HepG2 (cell line): ENCODE data around the gene IRAK3. TPM values are rescaled to one million over a fixed set of nuclear protein-coding genes. Genes with fewer than 3 reads are reported as not detected.

Source experiments
- ATF3 ChIP-seq: sonication (generic); formaldehyde crosslinking; IDR thresholded peaks from 2 replicates; pipeline ENCODE4 v1.4.0; 2020; ENCODE audit warnings: missing genetic modification reagents
- FOXJ3 ChIP-seq: sonication (generic); formaldehyde crosslinking; IDR thresholded peaks from 2 replicates; pipeline ENCODE4 v1.4.0; 2020; ENCODE audit warnings: missing genetic modification reagents, mild to moderate bottlenecking, borderline replicate concordance
- FOXP1 ChIP-seq, 2 experiments: fragments of 450-650 bp in 1 of 2; IDR thresholded peaks; 2 replicates each; pipeline ENCODE4 v1.6.1; 2017 to 2018; ENCODE audit warnings: antibody characterized with exemption in 1 of 2
- GTF2F1 ChIP-seq: fragments of 150-350 bp; IDR thresholded peaks from 2 replicates; pipeline ENCODE4 v1.6.1; 2014; ENCODE audit warnings: low read length
- HDAC6 ChIP-seq: fragments of 200-600 bp; sonication (generic); IDR thresholded peaks from 2 replicates; pipeline ENCODE4 v1.7.0; 2017; ENCODE audit warnings: mild to moderate bottlenecking, antibody characterized with exemption, low read length, low read depth
- KLF13 ChIP-seq: sonication (generic); formaldehyde crosslinking; IDR thresholded peaks from 2 replicates; pipeline ENCODE4 v1.4.0; 2020; ENCODE audit warnings: mild to moderate bottlenecking, missing genetic modification reagents
- LBX2 ChIP-seq: sonication (generic); formaldehyde crosslinking; IDR thresholded peaks from 2 replicates; pipeline ENCODE4 v1.5.0; 2020; ENCODE audit warnings: missing genetic modification reagents, mild to moderate bottlenecking, borderline replicate concordance
- MED1 ChIP-seq: sonication (generic); formaldehyde crosslinking; IDR thresholded peaks from 2 replicates; pipeline ENCODE4 v1.4.0; 2020; ENCODE audit warnings: missing genetic modification reagents
- MED13 ChIP-seq: sonication (generic); formaldehyde crosslinking; IDR thresholded peaks from 2 replicates; pipeline ENCODE4 v1.5.0; 2020; ENCODE audit warnings: missing genetic modification reagents
- NFKB2 ChIP-seq: sonication (generic); formaldehyde crosslinking; IDR thresholded peaks from 2 replicates; pipeline ENCODE4 v1.4.0; 2020; ENCODE audit warnings: missing genetic modification reagents, borderline replicate concordance
- NR1H2 ChIP-seq: sonication (generic); formaldehyde crosslinking; IDR thresholded peaks from 2 replicates; pipeline ENCODE4 v1.8.1; 2022; ENCODE audit warnings: low read depth, missing genetic modification reagents, borderline replicate concordance
- RBFOX2 ChIP-seq: fragments of 200-400 bp; formaldehyde crosslinking; IDR thresholded peaks from 2 replicates; pipeline ENCODE4 v1.6.1; 2017; ENCODE audit warnings: low read depth, mild to moderate bottlenecking, low read length
- REST ChIP-seq, 2 experiments: IDR thresholded peaks; 2 replicates each; pipeline ENCODE4 v1.6.1; 2011 to 2012; ENCODE audit warnings: low read length in 2 of 2, borderline replicate concordance in 1 of 2, low read depth in 1 of 2, mild to moderate bottlenecking in 1 of 2, moderate library complexity in 1 of 2
- ZFP82 ChIP-seq: sonication (generic); formaldehyde crosslinking; IDR thresholded peaks from 2 replicates; pipeline ENCODE4 v1.5.1; 2020; ENCODE audit warnings: mild to moderate bottlenecking, missing genetic modification reagents, borderline replicate concordance
- ZMYM3 ChIP-seq: sonication (generic); formaldehyde crosslinking; IDR thresholded peaks from 2 replicates; pipeline ENCODE4 v1.5.1; 2020; ENCODE audit warnings: mild to moderate bottlenecking, missing genetic modification reagents
- ZNF614 ChIP-seq: IDR thresholded peaks from 2 replicates; pipeline ENCODE4 v1.6.1; 2018; ENCODE audit warnings: missing biosample characterization, missing genetic modification reagents, inconsistent platforms, borderline replicate concordance
- ZNF782 ChIP-seq: sonication (generic); formaldehyde crosslinking; IDR thresholded peaks from 2 replicates; pipeline ENCODE4 v1.4.0; 2020; ENCODE audit warnings: missing genetic modification reagents, mild to moderate bottlenecking, borderline replicate concordance
- polyA plus RNA-seq, 8 experiments: library from polyadenylated mRNA; depleted of rRNA in 3 of 8; stranded (reverse) in 7 of 8; unstranded in 1 of 8; fragments of >200 nt; fragmentation: Illumina TruSeq in 4 of 8; extraction: Trizol in 4 of 8; gene quantifications; 2 replicates each; pipeline versions ENCODE4 v1.2.1 to v1.2.3, GENCODE V29; 2011 to 2016; ENCODE audit warnings: low read depth in 4 of 8, missing spikeins in 1 of 8, mixed read lengths in 1 of 8; ENCODE audit not compliant: insufficient read depth in 1 of 8
- total RNA-seq, 5 experiments: library from RNA; depleted of rRNA; stranded (reverse); fragments of >200 nt; fragmentation: Illumina TruSeq; extraction: Trizol; gene quantifications; 2 replicates each; pipeline ENCODE4 v1.2.3, GENCODE V29; 2016; ENCODE audit warnings: low read depth in 1 of 5
- TF ChIP-seq, protein P1 (sequence below): sonication (generic); formaldehyde crosslinking; IDR thresholded peaks from 2 replicates; pipeline ENCODE4 v1.4.0; 2020; ENCODE audit warnings: mild to moderate bottlenecking, missing genetic modification reagents
- TF ChIP-seq, protein P2 (sequence below): sonication (generic); formaldehyde crosslinking; IDR thresholded peaks from 2 replicates; pipeline ENCODE4 v1.9.0; 2022; ENCODE audit warnings: low read depth, missing genetic modification reagents

The IRAK3 gene
- total and polyA plus RNA-seq, 2 of the 13 experiments (the other 11 are each of a cell fraction or from before 2014, with no cell fraction given), result 0.01 TPM; not detected in 1

DNA sequence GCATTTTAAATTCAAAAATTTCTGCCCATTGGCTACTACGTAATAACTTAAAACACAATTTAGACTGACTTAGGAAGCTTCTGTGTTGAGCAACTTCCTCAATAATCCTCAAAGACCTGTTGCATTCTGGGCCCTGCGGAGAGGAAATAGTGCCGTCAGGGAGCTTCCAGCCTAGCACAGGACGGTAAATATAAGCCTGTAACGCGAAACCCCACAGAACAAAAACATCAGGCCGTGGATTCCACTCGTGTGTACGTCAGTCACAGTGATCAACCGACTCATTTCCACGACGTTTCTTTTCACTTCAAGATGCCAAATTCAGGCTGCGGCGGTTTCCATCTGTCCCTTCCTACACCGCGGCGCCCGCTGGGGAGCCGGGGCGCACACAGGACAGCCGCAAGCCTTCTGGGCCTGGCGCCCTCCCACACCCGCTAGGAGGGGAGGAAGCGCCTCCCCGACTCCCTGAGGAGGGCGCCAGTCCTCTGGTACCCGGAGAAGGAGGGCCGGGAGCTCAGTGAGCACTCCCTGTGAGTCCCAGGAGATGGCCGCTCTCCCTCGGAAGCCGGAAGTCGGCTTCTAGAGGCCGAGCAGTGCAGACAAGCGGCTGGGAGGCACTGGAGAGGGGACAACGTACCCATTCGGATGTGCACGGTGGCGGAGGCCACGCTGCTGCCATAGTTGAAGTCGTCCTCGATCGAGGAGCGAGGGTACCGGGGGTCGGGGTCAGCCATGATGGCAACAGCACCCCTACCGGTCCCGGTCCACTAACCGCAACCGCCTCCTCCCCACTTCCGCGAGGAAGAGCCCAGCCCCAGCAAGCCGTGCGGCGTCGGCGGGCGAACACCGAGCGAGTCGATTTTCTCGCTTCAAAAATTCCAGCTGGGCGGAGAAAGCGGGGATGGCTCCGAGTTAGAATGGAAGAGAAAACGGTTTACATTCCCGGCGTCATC lies 19.5 kb upstream of the IRAK3 start, which contains the start of gene TMBIM4 (continued):
- TF ChIP-seq, protein P1, sequence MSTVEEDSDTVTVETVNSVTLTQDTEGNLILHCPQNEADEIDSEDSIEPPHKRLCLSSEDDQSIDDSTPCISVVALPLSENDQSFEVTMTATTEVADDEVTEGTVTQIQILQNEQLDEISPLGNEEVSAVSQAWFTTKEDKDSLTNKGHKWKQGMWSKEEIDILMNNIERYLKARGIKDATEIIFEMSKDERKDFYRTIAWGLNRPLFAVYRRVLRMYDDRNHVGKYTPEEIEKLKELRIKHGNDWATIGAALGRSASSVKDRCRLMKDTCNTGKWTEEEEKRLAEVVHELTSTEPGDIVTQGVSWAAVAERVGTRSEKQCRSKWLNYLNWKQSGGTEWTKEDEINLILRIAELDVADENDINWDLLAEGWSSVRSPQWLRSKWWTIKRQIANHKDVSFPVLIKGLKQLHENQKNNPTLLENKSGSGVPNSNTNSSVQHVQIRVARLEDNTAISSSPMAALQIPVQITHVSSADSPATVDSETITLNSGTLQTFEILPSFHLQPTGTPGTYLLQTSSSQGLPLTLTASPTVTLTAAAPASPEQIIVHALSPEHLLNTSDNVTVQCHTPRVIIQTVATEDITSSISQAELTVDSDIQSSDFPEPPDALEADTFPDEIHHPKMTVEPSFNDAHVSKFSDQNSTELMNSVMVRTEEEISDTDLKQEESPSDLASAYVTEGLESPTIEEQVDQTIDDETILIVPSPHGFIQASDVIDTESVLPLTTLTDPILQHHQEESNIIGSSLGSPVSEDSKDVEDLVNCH (CRISPR knock-in tag), result 0 out of 2 replicates have a peak, but pooled peaks have one; percentile 57
- TF ChIP-seq LBX2 (CRISPR knock-in tag), result no peak
- TF ChIP-seq ZFP82 (CRISPR knock-in tag), result no peak; the same call in 1 of the 2 replicates
- TF ChIP-seq MED1 (CRISPR knock-in tag), result no peak; the same call in none of the 2 replicates
- no peak for TF ChIP-seq GTF2F1
- TF ChIP-seq NFKB2, result peak; percentile 75; the same call in 1 of the 2 replicates
- TF ChIP-seq ATF3 (CRISPR knock-in tag), result peak; percentile 59
- peak; percentile 40; the same call in 1 of the 2 replicates for TF ChIP-seq ZMYM3 (CRISPR knock-in tag)
- no peak for TF ChIP-seq MED13 (CRISPR knock-in tag)
- no peak for TF ChIP-seq ZNF614
- TF ChIP-seq, protein P2, sequence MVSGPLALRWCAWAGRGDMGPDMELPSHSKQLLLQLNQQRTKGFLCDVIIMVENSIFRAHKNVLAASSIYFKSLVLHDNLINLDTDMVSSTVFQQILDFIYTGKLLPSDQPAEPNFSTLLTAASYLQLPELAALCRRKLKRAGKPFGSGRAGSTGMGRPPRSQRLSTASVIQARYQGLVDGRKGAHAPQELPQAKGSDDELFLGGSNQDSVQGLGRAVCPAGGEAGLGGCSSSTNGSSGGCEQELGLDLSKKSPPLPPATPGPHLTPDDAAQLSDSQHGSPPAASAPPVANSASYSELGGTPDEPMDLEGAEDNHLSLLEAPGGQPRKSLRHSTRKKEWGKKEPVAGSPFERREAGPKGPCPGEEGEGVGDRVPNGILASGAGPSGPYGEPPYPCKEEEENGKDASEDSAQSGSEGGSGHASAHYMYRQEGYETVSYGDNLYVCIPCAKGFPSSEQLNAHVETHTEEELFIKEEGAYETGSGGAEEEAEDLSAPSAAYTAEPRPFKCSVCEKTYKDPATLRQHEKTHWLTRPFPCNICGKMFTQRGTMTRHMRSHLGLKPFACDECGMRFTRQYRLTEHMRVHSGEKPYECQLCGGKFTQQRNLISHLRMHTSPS (CRISPR knock-in tag), result no peak
- no peak for TF ChIP-seq FOXP1 (IDR thresholded peaks at IDR 0.05)
- TF ChIP-seq FOXP1 (CRISPR knock-in tag; IDR thresholded peaks at IDR 0.05), result no peak
- peak; percentile 87 for TF ChIP-seq RBFOX2
- no peak for TF ChIP-seq NR1H2 (CRISPR knock-in tag)
- TF ChIP-seq REST (IDR thresholded peaks at IDR 0.05; ENCODE audit: borderline replicate concordance in 1 of 2, low read depth in 1 of 2, low read length in 2 of 2), result 0 out of 4 replicates have a peak, but pooled peaks of 1 of the 2 experiments have one; percentile 11
- TF ChIP-seq FOXJ3 (CRISPR knock-in tag), result peak; percentile 55
- no peak for TF ChIP-seq HDAC6
- peak; percentile 12; the same call in 1 of the 2 replicates for TF ChIP-seq KLF13 (CRISPR knock-in tag)
- peak; percentile 79; the same call in 1 of the 2 replicates for TF ChIP-seq ZNF782
